Right ventricle myocardium inferior (tissue), 1 donor: ENCODE results near the gene NOP53. TPM values are rescaled to one million over a fixed set of nuclear protein-coding genes. Genes with fewer than 3 reads are reported as not detected.
"Not testable (repeated sequence)": the region's sequence is repeated elsewhere in the genome, so short reads cannot be mapped to it uniquely, and the experiment has no call there.

Experiments used
- ATAC-seq: fragments of 200-7000 bp; cut with Tn5 transposase; one replicate; pipeline ENCODE4 v1.9.1; 2020; ENCODE audit warnings: mild to moderate bottlenecking, moderate library complexity
- DNase-seq: peaks from one replicate; pipeline ENCODE4 v3.0.0; 2021; ENCODE audit errors: missing footprints
- intact Hi-C: fragments of 100-400 bp; cut with DNase I; formaldehyde crosslinking; loops from one replicate; pipeline ENCODE4 v1.11.0; 2022
- total RNA-seq: library from RNA; stranded (reverse); fragmentation: NEBNext Ultra II Directional; extraction: Animal tissue kit (Norgen Biotek cat#: 25700); gene quantifications from one replicate; pipeline ENCODE4 v1.2.1, GENCODE V29; 2021
- donor health status: DM: no; HTN: yes; CAD: no; lungs with severe emphysema.

The NOP53 gene
- total RNA-seq, 1 donor from 2014 or later: 172 TPM

GRCh38 chr19:47762151-47762550 lies 16.8 kb downstream of the NOP53 start:
- DNase-seq (peak; percentile 41), ATAC-seq (no peak)
- intact Hi-C loops: no loop called here

DNA sequence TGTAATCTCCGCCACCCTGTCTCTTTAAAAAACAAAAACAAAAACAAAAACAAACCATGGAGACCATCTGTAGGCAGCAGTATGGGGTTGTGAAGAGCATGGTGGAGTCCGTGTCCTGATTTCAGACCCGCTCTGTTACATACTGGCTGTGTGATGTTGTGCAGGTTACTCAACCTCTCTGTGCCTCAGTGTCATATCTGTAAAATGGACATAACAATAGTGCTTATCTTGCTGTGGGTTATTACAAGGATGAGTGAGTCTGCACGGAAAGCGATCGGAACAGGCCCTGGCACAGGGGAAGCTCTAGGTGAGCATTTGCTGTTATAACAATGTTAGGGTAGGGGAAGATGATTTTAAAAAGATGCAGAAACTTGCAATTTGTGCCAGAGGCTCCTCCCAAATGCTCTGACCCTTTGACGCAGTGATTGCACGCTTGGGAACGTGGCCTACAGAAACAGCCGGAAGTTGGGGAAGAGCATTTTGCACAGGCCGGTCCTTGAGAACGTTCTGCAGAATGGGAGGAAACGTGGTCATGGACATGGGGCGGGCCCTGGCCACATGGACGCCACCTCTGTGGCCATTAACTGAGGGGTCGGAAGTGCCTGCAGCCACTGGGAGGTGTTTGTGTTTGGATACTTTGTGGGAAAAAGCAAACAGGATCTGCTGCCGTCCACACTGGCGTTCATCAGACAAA lies 17.4 kb downstream of the NOP53 start:
- intact Hi-C loops: no loop called here
- DNase-seq: peak; percentile 63

DNA sequence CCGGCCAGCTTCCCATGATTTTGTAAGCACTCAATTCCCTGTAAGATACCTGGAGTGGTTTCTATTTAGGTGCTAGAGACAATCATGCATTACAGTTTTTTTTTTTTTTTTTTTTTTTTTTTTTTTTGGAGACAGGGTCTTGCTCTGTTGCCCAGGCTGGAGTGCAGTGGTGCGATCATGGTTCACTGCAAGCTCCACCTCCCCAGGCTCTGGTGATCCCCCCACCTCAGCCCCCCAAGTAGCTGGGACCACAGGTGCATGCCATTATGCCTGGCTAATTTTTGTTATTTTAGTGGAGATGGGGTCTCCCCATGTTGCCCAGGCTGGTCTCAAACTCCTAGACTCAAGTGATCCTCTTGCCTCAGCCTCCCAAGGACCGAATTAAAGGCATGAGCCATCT lies 19.4 kb downstream of the NOP53 start:
- DNase-seq: peak; percentile 46
- ATAC-seq, intact Hi-C loops: not testable (repeated sequence)

More for the DNA sequence above, 17.4 kb downstream of the NOP53 start:
- peak; percentile 40 for ATAC-seq

- DNase-seq (peak; percentile 66), ATAC-seq (peak; percentile 75)
- intact Hi-C loops: loop anchor here (1.0 kb wide), 1 partner anchor 23 kb away; no protein-coding TSS in a partner anchor
Measured at GRCh38 chr19:47765523-47766358, 20.4 kb downstream of the NOP53 start.

DNA sequence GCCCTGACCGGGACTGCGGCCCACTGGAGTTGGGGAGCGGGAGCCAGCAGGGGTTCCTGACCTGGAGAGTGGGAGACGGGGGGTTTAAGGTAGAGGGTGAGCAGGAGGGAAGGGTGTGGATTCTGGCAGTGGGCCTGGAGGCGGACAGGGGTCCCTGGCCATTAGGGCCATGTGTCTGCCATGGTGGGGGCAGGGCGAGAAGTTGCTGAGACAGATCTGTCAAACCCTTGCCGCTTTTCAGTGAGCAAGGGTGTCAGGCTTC lies 20.9 kb downstream of the NOP53 start:
- DNase-seq: peak; percentile 55
- intact Hi-C loops: loop anchor here (1.0 kb wide), 1 partner anchor 22 kb away; no protein-coding TSS in a partner anchor
- no peak for ATAC-seq

GRCh38 chr19:47766670-47767069 lies 21.3 kb downstream of the NOP53 start:
- intact Hi-C loops: loop anchor here (1.0 kb wide), 1 partner anchor 22 kb away; no protein-coding TSS in a partner anchor
- ATAC-seq (no peak), DNase-seq (peak; percentile 20)

- intact Hi-C loops: no loop called here
- ATAC-seq (no peak), DNase-seq (peak; percentile 6)
Measured at GRCh38 chr19:47767349-47767748, 22.0 kb downstream of the NOP53 start.

DNA sequence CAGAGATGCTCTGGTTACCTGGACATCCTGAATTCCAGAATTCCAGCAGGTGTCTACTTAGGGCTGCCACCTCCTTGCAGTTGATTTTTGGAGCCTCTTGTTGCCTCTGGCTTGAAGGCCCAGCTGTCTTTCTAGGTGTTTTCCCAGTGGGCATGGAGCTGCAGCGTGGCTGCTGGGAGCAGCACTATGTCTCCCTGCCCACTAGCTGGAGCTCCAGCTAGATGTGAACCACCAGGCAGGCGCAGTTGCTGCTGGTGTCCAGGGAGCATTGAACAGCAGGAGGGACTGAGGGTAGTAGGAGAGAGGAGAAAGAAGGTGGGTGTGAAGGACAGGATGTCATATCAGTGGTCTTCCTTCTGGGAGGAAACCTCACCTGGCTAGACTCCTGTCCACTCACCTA lies 23.3 kb downstream of the NOP53 start:
- DNase-seq (peak; percentile 4), ATAC-seq (no peak)
- intact Hi-C loops: no loop called here

DNA sequence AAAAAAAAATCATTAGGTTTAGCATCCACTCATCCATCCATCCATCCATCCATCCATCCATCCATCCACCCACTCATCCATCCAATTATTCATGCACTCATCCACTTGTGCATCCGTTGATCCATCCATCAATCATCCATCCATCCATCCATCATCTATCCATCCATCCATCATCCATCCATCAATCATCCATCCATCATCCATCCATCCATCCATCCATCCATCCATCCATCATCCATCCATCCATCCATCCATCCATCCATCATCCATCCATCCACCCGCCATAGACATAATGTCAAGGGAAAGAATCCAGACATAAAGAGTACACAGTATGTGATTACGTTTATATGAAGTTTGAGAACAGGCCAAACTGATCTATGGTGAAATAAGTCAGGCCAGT lies 24.2 kb downstream of the NOP53 start:
- ATAC-seq (no peak), DNase-seq (no peak)
- intact Hi-C loops: no loop called here

DNA sequence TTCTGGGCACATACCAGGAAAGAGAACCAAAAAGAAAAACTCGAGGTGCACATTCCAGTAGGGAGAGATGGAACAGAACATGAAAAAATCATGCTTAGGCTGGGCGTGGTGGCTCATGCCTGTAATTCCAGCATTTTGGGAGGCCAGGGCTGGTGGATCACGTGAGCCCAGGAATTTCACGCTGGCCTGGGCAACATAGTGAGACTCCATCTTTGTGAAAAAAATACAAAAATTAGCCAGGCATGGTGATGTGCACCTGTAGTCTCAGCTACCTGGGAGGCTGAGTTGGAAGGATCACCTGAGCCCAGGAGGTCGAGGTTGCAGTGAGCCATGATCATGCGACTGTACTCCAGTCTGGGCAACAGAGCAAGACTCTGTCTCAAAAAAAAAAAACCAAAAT lies 25.9 kb downstream of the NOP53 start:
- ATAC-seq, intact Hi-C loops: not testable (repeated sequence)
- peak; percentile 4 for DNase-seq

DNA sequence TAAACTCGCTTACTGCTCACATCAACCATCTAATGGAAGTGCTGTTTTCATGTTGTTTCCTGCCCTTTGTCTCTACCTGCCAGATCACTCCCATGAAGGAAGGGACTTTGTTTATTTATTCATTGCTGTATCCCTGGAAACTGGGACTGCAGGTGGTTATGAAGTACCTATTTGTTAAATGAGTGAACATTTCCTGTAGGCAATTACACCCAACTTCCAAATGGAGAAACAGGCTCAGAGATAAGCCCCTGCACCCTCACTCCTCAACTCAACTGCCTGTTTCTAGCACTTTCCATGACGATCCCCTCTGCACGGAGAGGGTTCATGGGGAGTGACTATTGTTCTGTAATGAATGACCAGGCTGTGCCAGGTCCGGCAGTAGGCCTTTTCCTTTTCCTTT lies 31.2 kb downstream of the NOP53 start:
- ATAC-seq: no peak
- intact Hi-C loops: no loop called here
- no peak for DNase-seq

DNA sequence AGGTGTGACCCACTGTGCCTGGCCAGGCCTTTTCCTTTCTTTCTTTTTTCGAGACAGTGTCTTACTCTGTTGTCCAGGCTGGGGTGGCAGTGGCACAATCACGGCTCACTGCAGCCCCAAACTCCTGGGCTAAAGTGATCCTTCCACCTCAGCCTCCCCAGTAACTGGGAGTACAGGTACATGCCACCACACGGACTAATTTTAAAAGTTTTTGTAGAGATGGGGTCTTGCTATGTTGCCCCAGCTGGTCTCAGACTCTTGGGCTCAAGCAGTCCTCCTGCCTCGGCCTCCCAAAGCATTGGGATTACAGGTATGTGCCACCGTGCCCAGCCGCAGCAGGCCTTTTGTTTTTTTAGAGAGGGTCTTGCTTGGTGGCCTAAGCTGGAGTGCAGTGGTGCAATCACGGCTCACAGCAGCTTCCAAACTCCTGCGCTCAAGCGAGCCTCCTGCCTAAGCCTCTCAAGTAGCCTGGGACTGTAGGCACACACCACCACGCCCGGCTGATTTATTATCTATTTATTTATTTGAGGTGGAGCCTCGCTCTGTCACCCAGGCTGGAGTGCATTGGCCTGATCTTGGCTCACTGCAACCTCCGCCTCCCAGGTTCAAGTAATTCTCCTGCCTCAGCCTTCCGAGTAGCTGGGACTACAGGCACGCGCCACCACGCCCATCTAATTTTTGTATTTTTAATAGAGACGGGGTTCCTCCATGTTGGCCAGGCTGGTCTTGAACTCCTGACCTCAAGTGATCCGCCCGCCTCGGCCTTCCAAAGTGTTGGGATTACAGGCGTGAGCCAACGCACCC lies 32.1 kb downstream of the NOP53 start:
- intact Hi-C loops, ATAC-seq, DNase-seq: not testable (repeated sequence)

DNA sequence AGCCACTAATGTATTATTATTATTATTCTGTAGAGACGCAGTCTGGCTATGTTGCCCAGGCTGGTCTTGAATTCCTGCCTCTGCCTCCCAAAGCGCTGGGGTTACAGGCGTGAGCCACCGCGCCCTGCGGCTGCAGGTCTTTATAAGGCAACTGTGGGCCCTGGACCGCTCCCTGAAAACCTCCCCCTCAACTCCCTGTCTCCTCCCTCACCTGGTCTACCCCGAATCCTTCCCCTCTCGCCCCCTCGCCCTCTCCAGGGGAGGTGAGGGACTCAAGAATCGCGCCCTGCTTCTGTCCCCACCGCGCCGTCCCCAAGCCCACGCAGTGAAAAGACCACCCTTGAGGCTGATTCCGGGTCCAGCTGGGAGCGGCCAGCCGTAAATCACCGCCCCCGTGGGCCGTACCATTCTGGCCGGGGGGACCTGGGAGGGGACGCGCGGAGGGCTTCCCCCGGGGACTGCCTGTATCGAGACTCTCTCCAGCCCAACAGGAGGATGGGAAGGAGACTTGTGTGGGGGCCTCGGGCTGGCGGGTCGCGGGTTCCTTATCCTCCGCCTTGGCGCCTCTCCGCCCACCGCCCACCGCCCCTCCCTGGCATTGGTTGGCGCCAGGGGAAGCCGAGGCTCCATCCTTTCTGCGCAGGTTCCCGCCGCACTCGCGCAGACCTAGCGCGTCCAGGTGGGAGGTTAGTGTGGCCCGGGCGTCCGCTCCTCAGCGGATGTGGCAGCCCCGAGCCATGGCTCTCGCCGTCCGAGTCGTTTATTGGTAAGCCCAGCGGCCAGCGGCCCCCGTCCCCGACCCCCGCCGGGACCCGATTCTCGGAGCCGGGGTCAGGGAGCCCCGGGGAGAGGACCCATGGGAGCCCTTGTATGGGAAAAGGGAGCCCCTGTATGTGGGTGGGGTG lies 33.0 kb downstream of the NOP53 start, which contains the start of gene SELENOW:
Gene SELENOW (plus strand): TSS at position 655 of the 905 bp plus-strand sequence. CDS start 83 bp downstream, at position 738.
- peak; percentile 88 for ATAC-seq
- intact Hi-C loops: no loop called here
- DNase-seq: peak; percentile 89

DNA sequence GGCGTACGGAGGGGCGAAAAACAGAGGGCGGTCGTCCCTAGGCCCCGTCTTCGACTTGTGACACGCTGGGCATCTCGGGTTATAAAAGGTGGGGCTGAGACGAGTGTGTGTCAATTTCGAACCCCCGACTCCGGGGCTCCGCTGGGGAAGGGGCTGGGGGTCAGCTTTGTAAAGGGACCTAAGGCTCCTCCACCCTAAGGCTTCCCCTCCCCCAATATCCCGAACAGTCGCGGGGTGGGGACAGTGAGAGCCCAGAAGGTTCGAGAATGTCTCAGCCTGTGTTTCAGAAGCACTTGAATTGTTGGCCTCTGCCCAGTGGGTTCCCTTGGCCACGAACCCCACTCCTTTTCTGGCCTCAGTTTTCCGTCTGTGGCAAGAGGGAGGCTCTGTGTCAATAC lies 33.6 kb downstream of the NOP53 start:
- ATAC-seq (peak; percentile 36), DNase-seq (no peak)
- intact Hi-C loops: no loop called here

DNA sequence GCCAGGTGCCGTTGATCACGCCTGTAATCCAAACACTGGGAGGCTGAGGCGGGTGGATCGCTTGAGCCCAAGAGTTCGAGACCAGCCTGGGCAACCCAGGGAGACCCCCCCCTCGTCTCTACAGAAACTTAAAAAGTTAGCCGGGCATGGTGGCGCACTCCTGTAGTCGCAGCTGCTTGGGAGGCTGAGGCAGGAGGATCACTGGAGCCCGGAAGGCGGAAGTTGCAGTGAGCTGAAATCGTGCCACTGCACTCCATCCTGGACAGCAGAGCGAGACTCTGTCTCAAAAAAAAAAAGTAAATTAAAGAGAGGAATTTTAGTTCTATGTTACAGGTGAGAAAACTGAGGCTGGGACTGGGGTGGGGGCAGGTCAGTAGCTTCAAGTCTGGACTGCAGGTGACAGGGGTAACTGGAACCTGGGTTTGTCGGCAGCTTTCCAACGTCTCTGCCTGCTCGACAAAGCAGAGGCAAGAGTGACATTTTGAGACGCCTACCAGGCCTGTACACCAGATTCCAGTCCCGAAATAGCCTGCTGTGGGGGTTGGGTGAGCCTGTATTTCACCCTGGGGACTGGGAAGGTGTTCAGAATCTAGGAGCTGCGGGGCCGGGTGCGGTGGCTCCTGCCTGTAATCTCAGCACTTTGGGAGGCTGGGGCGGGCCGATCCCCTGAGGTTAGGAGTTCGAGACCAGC lies 34.3 kb downstream of the NOP53 start:
- ATAC-seq: peak; percentile 73
- intact Hi-C loops: loop anchor here (5.0 kb wide), 1 partner anchor 32 kb away; the partner anchor contains the start of gene NOP53
- DNase-seq: no peak

GRCh38 chr19:47780215-47780551 lies 34.8 kb downstream of the NOP53 start:
- DNase-seq: no peak
- intact Hi-C loops: loop anchor here (5.0 kb wide), 1 partner anchor 33 kb away; the partner anchor contains the start of gene NOP53
- no peak for ATAC-seq

- no peak for ATAC-seq
- no peak for DNase-seq
- intact Hi-C loops: loop anchor here (5.0 kb wide), 1 partner anchor 34 kb away; the partner anchor contains the start of gene NOP53
Measured at GRCh38 chr19:47781590-47782262, 36.4 kb downstream of the NOP53 start.
